Uterus (tissue), 4 donors: Measurements from ENCODE around the gene LCE2A. TPM values are rescaled to one million over a fixed set of nuclear protein-coding genes. Genes with fewer than 3 reads are reported as not detected.
"Not testable (repeated sequence)": the region's sequence is repeated elsewhere in the genome, so short reads cannot be mapped to it uniquely, and the experiment has no call there.

Experiments used
- DNase-seq, 2 donors: peaks; one replicate each; pipeline ENCODE4 v3.0.0-alpha.2; 2019 to 2020
- H3K27ac ChIP-seq, 2 donors: fragments of 200-600 bp; sonication (generic); 1 replicate in 1 of 2; 2 replicates in 1 of 2; pipeline ENCODE4 v1.5.1; 2016 to 2018
- H3K27me3 ChIP-seq, 2 donors: fragments of 200-600 bp; sonication (generic); one replicate each; pipeline ENCODE4 v1.5.1; 2018 to 2019; ENCODE audit warnings: control low read depth in 1 of 2
- H3K36me3 ChIP-seq, 2 donors: fragments of 200-600 bp; sonication (generic); one replicate each; pipeline ENCODE4 v1.5.1; 2019; ENCODE audit warnings: control low read depth in 1 of 2
- H3K4me1 ChIP-seq, 2 donors: fragments of 200-600 bp; sonication (generic); one replicate each; pipeline ENCODE4 v1.5.1; 2018 to 2019; ENCODE audit warnings: control low read depth in 1 of 2
- H3K4me3 ChIP-seq, 2 donors: fragments of 200-600 bp; sonication (generic); 1 replicate in 1 of 2; 2 replicates in 1 of 2; pipeline ENCODE4 v1.5.1; 2018 to 2019; ENCODE audit warnings: mild to moderate bottlenecking in 1 of 2
- H3K9me3 ChIP-seq, 2 donors: fragments of 200-600 bp; sonication (generic); one replicate each; pipeline ENCODE4 v1.5.1; 2019; ENCODE audit warnings: control low read depth in 1 of 2
- POLR2A ChIP-seq, 2 donors: fragments of 450-650 bp; IDR thresholded peaks; one replicate each; pipeline ENCODE4 v1.6.1; 2016; ENCODE audit warnings: antibody characterized with exemption in 2 of 2, mild to moderate bottlenecking in 1 of 2, moderate library complexity in 1 of 2
- intact Hi-C: fragments of 100-400 bp; cut with DNase I; formaldehyde crosslinking; loops from one replicate; pipeline ENCODE4 v1.15.1; 2023; ENCODE audit warnings: low total_unique reads
- total RNA-seq, 4 donors: library from RNA; depleted of rRNA in 3 of 4; stranded (reverse); fragments of >200 nt in 3 of 4; gene quantifications; one replicate each; pipeline versions ENCODE4 v1.1.0 to v1.2.4, GENCODE V29; 2014 to 2023
- TF ChIP-seq, protein P1 (sequence below), 4 experiments: fragments of 200-600 bp in 2 of 4; fragments of 450-650 bp in 2 of 4; sonication (generic) in 2 of 4; IDR thresholded peaks; one replicate each; pipeline ENCODE4 v1.5.1; 2016 to 2019; ENCODE audit warnings: antibody characterized with exemption in 4 of 4, mild to moderate bottlenecking in 2 of 4, moderate library complexity in 1 of 4
- donor health status: DM: yes; HTN: yes; CAD: no.

LCE2A gene
- total RNA-seq, 4 donors from 2014 or later, result not detected

- Histone ChIP-seq H3K27ac (no peak overlapping the region), H3K36me3 (no peaks in the 10 kb centered on the region), H3K4me3 (no peak overlapping the region), H3K27me3 (no peaks in the 10 kb centered on the region), H3K4me1 (no peaks in the 10 kb centered on the region), H3K9me3 (no peaks in the 10 kb centered on the region)
- no peak for DNase-seq
- intact Hi-C loops, result no loop called here
- TF ChIP-seq, protein P1, sequence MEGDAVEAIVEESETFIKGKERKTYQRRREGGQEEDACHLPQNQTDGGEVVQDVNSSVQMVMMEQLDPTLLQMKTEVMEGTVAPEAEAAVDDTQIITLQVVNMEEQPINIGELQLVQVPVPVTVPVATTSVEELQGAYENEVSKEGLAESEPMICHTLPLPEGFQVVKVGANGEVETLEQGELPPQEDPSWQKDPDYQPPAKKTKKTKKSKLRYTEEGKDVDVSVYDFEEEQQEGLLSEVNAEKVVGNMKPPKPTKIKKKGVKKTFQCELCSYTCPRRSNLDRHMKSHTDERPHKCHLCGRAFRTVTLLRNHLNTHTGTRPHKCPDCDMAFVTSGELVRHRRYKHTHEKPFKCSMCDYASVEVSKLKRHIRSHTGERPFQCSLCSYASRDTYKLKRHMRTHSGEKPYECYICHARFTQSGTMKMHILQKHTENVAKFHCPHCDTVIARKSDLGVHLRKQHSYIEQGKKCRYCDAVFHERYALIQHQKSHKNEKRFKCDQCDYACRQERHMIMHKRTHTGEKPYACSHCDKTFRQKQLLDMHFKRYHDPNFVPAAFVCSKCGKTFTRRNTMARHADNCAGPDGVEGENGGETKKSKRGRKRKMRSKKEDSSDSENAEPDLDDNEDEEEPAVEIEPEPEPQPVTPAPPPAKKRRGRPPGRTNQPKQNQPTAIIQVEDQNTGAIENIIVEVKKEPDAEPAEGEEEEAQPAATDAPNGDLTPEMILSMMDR (IDR thresholded peaks at IDR 0.05), result no peak
- no peak for TF ChIP-seq POLR2A (IDR thresholded peaks at IDR 0.05)
Measured at GRCh38 chr1:152681616-152682015, 16.5 kb upstream of the LCE2A start.

DNA sequence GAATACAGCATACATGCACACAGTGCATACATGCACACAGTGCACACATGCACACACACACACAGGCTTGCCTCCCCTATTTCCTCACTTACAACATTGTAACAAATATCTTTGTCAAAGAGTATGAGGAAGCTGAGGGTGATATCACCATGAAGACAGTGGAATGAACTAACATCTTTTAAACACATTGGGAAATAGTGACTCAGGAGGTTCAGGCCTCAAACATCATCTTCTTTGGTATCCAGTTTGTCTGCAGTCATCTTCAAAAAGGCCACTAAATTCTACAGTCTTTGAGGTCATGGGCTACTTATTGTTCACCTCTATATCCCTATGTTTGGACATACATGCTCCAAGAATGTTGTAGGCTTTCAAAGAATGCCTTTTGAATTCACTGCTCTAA lies 14.3 kb upstream of the LCE2A start:
- TF ChIP-seq POLR2A (IDR thresholded peaks at IDR 0.05), result no peak
- TF ChIP-seq, protein P1 (IDR thresholded peaks at IDR 0.05), result no peak
- intact Hi-C loops, result no loop called here
- H3K4me3 ChIP-seq, result no peak overlapping the region
- H3K27me3 ChIP-seq, result no peaks in the 10 kb centered on the region
- H3K36me3 ChIP-seq, result no peaks in the 10 kb centered on the region
- H3K4me1 ChIP-seq, result no peaks in the 10 kb centered on the region
- no peak for DNase-seq
- no peaks in the 10 kb centered on the region for H3K9me3 ChIP-seq
- H3K27ac ChIP-seq, result no peak overlapping the region

- H3K27me3 ChIP-seq, H3K27ac ChIP-seq, H3K4me1 ChIP-seq, H3K9me3 ChIP-seq, intact Hi-C loops, DNase-seq, H3K36me3 ChIP-seq, H3K4me3 ChIP-seq: not testable (repeated sequence)
Measured at GRCh38 chr1:152685823-152686222, 12.3 kb upstream of the LCE2A start, which contains the start of gene LCE2B. LCE2B (plus strand) TSS chr1:152686123; CDS start chr1:152686844, 721 bp downstream.

DNA sequence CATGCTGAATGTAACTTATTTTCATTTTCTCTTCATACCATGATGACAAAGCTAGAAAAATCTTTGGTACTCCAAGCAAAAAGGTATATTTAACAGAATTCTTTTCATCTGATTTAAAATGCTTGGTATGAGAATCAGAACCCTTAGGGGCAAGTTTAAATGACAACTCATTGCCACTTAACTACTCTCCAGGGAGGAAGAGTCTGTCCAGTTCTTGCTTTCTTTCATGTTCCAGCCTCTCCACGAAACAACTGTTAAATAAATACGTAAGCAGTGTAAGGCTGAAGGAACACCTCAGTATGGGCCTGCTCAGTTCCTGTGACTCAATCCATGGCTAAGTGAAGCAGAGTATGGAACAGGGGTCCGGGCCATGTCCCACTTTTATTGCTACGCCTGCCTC lies 1.6 kb downstream of the LCE2A start:
- Histone ChIP-seq H3K27ac (no peak overlapping the region), H3K36me3 (no peaks in the 10 kb centered on the region), H3K4me3 (no peak overlapping the region), H3K4me1 (no peaks in the 10 kb centered on the region), H3K27me3 (no peaks in the 10 kb centered on the region), H3K9me3 (no peaks in the 10 kb centered on the region)
- no peak for DNase-seq
- TF ChIP-seq POLR2A (IDR thresholded peaks at IDR 0.05), result no peak
- TF ChIP-seq, protein P1 (IDR thresholded peaks at IDR 0.05), result no peak
- intact Hi-C loops, result no loop called here

DNA sequence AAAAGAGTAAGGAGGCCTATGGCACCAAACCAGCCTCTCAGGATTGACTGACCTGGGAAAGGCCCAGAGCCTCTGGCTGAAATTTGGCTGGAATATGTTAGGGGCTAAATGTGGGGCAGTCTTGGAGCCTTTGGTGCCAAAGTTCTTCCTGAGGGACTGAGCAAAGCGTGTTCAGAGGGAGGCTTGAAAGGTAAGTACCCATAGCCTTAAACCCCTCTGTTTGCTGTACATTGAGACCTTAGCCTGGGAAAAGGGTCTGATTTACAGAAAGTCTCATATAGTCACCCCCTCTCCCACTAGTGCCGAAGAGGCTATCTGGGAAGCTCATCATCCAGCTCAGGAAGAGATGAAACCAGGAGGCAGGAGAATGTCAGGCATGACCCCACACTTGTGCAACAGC lies 9.7 kb downstream of the LCE2A start, which contains the start of gene LCE4A:
Gene LCE4A (plus strand): TSS at position 301 of the 400 bp plus-strand sequence. CDS start 916 bp downstream, outside the sequence.
- no peak for DNase-seq
- TF ChIP-seq POLR2A (IDR thresholded peaks at IDR 0.05), result no peak
- TF ChIP-seq, protein P1 (IDR thresholded peaks at IDR 0.05), result no peak
- Histone ChIP-seq H3K36me3 (no peaks in the 10 kb centered on the region), H3K27ac (no peak within 1 kb of the TSS), H3K27me3 (no peaks in the 10 kb centered on the region), H3K4me1 (no peaks in the 10 kb centered on the region), H3K4me3 (no peak within 1 kb of the TSS), H3K9me3 (no peaks in the 10 kb centered on the region)
- intact Hi-C loops, result no loop called here

DNA sequence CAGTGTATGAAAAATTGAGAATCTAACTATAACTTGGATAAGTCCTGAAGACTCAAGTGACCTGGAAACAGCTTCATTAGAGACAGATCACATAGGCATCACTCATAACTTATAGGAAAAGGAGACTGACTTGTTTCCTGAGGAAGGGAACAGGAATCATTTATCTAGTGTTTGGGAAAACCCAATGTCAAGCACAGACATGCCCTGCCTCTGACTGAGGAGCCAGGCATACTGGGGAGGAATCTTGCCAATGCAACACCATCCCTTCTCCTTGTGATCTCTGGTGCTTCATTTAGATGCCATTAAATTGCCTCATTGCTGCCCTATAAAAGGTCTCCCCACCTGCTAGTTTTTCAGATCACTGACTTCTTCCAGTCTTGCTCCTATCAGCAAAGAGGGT lies 20.1 kb downstream of the LCE2A start:
- no peaks in the 10 kb centered on the region for H3K27me3 ChIP-seq
- TF ChIP-seq POLR2A (IDR thresholded peaks at IDR 0.05), result no peak
- TF ChIP-seq, protein P1 (IDR thresholded peaks at IDR 0.05), result no peak
- H3K4me3 ChIP-seq, result no peak overlapping the region
- H3K9me3 ChIP-seq, result no peaks in the 10 kb centered on the region
- DNase-seq, result no peak
- no peak overlapping the region for H3K27ac ChIP-seq
- H3K4me1 ChIP-seq, result no peaks in the 10 kb centered on the region
- no peaks in the 10 kb centered on the region for H3K36me3 ChIP-seq
- intact Hi-C loops, result no loop called here
